Right lobe of liver (tissue), 4 donors: Measurements from ENCODE around the gene C17orf107.

Source experiments
- CTCF ChIP-seq, 4 donors: fragments of 200-600 bp in 3 of 4; fragments of 450-650 bp in 1 of 4; IDR thresholded peaks; one replicate each; pipeline versions ENCODE4 v1.5.1 to v1.8.0; 2016 to 2022; ENCODE audit warnings: antibody characterized with exemption in 4 of 4, mild to moderate bottlenecking in 2 of 4
- POLR2A ChIP-seq: fragments of 450-650 bp; IDR thresholded peaks from one replicate; pipeline ENCODE4 v1.6.1; 2017; ENCODE audit warnings: antibody characterized with exemption, mild to moderate bottlenecking
- donor health status: DM: no; HTN: no; CAD: no.
- donor health status: DM: no; HTN: no; CAD: no.
- donor health status: DM: no; HTN: yes; CAD: no.

GRCh38 chr17:4939546-4939795 is 40.1 kb downstream of the C17orf107 start:
- TF ChIP-seq CTCF (IDR thresholded peaks at IDR 0.05) (no peak), POLR2A (no peak)
